ENCODE measurements around the gene ARHGAP9.

DNA sequence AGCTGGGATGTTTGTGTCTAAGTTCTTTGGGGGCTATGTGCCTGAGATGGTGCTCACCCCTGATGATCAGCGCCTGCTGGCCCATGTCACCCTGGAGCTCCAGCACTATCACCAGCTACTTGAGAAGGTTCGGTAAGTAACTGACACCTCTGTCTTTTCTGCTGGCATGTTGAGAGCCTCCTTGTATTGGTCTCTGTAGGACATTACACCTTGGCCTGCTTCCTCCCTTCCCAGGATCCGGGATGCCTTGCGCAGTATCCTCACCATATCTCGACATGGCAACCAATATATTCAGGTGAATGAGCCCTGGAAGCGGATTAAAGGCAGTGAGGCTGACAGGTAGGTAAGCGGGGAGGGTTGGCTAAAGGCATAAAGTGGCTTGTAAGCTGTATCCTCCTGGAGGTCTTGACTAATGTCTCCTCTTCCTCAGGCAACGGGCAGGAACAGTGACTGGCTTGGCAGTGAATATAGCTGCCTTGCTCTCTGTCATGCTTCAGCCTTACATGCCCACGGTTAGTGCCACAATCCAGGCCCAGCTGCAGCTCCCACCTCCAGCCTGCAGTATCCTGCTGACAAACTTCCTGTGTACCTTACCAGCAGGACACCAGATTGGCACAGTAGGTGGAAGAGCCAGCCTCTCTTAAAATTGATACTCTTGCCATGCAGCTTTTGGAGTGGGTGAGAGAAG is 35.2 kb upstream of the ARHGAP9 start:
- TF ChIP-seq EZH2 (IDR thresholded peaks at IDR 0.05; ENCODE audit: borderline replicate concordance, low read depth, low read length, poor library complexity, severe bottlenecking) (no peak), CTCF (conservative IDR thresholded peaks at IDR 0.05; ENCODE audit: low read depth, low read length) (no peak)

Data from A673 (cell line).